Left cardiac atrium (tissue), 4 donors: ENCODE measurements around the gene ING1. TPM values are rescaled to one million over a fixed set of nuclear protein-coding genes. Genes with fewer than 3 reads are reported as not detected.
A peak's percentile ranks its signal among the peaks of the same experiment; 100 is the strongest.
"Not testable (repeated sequence)": the region's sequence is repeated elsewhere in the genome, so short reads cannot be mapped to it uniquely, and the experiment has no call there.

Source experiments
- ATAC-seq, 2 donors: fragments of 200-7000 bp; cut with Tn5 transposase; one replicate each; pipeline ENCODE4 v1.9.1; 2020; ENCODE audit warnings: mild to moderate bottlenecking in 2 of 2, moderate library complexity in 2 of 2
- DNase-seq: peaks from one replicate; pipeline ENCODE4 v3.0.0-alpha.2; 2020
- intact Hi-C, 2 donors: fragments of 100-400 bp; cut with DNase I; formaldehyde crosslinking; loops; one replicate each; pipeline versions ENCODE4 v1.14.1 to v1.15.1; 2022 to 2023
- long read RNA-seq: library from polyadenylated mRNA; unstranded; transcript quantifications from one replicate; pipeline ENCODE4 v2.0.0, GENCODE V29; 2021
- total RNA-seq, 2 donors: library from RNA; stranded (reverse); fragmentation: NEBNext Ultra II Directional; extraction: Animal tissue kit (Norgen Biotek cat#: 25700); gene quantifications; one replicate each; pipeline ENCODE4 v1.2.1, GENCODE V29; 2021
- donor health status: DM: no; HTN: yes; CAD: no.
- donor health status: DM: no; HTN: yes; CAD: no; lungs with severe emphysema.
- donor health status: DM: yes; HTN: yes; CAD: no.
- donor health status: Dilated cardiomyopathy.

The ING1 gene, protein sequence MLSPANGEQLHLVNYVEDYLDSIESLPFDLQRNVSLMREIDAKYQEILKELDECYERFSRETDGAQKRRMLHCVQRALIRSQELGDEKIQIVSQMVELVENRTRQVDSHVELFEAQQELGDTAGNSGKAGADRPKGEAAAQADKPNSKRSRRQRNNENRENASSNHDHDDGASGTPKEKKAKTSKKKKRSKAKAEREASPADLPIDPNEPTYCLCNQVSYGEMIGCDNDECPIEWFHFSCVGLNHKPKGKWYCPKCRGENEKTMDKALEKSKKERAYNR
- 1 to 10 TPM; 6.3 to 7.0 TPM for total RNA-seq
- long read RNA-seq, full-length matches to known transcripts = 4 of 6 reads
- long read RNA-seq, partial matches to known transcripts = 1 of 6 reads
- long read RNA-seq, other reads (novel, unspliced or antisense) = 1 of 6 reads

DNA sequence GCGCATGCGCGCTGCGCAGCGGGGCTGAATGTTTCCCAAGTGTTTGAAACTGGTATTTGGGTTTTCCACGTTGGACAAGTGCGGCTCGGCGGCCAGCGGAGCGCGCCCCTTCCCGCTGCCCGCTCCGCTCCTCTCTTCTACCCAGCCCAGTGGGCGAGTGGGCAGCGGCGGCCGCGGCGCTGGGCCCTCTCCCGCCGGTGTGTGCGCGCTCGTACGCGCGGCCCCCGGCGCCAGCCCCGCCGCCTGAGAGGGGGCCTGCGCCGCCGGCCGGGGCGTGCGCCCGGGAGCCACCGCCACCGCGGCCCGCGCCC is at the start of gene ING1:
ING1 (plus strand) TSS at position 59 of the 311 bp plus-strand sequence. CDS start 450 bp downstream, outside the sequence.
- ATAC-seq (no peak), DNase-seq (no peak)
- intact Hi-C loops = loop anchor here in 1 of 2 donors (2.0 kb wide), 1 partner anchor 201 kb away; the partner anchor contains the start of gene ANKRD10

DNA sequence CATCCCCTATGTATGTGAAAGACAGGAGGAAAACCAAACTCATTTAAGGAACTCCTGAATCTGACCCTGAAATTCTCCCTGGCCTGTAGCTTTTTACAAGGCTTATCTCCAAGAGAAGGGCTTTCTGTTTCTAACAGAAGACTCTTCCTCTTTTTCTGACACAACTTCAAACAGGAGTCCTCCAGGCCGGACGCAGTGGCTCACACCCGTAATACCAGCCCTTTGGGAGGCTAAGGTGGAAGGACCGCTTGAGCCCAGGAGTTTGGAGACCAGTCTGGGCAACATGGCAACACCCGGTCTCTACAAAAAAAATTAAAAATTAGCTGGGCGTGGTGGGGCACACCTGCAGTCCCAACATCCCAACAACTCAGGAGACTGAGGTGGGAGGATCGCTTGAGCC is 49.5 kb upstream of the ING1 start:
- no peak for ATAC-seq
- no peak for DNase-seq
- intact Hi-C loops = no loop called here

DNA sequence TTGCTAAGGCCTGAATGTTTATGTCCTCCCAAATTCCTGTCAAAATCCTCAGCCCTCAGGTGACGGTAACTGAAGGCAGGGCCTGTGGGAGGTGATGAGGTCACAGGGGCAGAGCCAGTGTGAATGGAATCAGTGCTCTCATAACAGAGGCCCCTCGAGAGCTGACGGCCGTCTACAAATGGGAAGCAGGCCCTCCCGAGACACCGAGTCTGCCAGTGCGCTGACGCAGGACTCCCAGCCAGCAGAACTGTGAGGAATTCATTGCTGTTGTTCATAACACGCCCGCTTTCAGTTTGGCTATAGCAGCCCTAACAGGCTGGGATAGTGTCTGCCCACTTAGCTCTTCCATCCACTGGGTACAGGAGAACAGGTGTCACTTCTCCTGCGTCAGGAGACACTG is 48.8 kb upstream of the ING1 start:
- no peak for DNase-seq
- intact Hi-C loops = no loop called here
- no peak for ATAC-seq

DNA sequence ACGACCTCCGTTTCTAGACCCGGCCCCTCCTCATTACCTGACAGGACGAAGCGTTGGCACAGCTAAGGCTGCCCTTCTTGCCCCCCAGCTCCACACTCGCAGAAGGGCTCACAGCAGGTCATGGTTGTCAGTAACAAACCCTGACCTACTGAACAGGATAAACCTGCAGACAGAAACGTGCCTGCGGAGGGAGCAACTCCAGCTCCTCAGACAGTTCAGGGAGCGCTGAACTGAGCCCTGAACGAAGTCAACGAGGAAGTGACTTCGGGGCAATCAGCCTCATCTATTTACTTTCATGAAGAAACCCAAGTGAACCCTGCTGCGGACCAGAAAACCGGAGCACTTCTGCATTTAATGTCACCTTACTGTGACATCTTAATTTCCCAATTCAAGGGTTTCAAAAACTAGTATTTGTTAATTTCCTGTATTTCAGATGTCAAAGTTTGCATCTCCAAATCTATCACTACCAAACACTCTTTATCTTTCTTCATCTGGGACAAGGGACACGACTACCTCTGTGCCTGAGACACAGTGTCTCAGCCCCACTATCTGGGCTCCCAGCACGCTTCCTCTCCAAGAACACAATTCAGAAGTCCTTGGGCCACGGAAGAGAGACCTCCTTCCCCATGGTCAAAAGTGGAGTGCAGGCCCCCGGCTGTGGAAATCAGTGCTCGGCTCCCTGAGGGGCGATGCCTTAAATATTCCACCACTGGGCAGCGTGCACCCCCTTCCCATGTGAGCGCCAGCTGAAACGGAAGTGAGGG is 47.8 kb upstream of the ING1 start:
- DNase-seq (no peak), ATAC-seq (peak; percentile 25 to 38)
- intact Hi-C loops = no loop called here

DNA sequence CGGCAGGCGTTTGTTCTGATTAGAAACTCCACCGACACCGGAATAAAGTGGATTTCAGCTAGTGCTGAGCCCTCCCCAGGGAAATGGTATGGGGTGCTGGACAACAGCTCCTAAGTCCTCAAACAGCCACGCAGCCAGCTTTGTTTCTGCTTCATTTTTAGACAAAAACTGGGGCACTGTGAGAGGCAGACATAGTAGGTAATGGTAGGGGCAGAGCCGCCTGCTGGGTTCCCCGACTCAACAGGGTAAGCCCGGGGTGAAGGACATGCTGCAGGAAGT is 47.3 kb upstream of the ING1 start:
- DNase-seq (no peak), ATAC-seq (no peak)
- intact Hi-C loops = no loop called here

DNA sequence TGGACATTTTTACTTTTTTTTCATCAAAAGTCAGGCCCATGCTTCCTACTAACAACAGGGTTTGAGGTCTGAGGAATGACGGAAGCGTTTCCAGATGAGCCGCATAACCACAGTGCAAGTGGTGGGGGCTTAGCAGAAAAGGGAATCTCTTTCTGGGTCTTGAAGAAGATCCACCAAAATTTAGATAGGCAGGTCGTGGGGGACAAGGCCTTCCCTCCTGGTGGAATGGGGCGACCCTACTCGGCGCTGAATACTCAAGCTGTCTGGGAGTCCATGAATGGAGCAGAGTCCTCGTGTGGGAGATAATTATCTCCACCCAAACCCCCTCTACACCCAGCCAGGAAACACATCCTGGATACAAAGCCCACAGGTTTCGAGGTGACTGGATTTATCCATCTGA is 44.5 kb upstream of the ING1 start:
- no peak for ATAC-seq
- no peak for DNase-seq
- intact Hi-C loops = no loop called here

DNA sequence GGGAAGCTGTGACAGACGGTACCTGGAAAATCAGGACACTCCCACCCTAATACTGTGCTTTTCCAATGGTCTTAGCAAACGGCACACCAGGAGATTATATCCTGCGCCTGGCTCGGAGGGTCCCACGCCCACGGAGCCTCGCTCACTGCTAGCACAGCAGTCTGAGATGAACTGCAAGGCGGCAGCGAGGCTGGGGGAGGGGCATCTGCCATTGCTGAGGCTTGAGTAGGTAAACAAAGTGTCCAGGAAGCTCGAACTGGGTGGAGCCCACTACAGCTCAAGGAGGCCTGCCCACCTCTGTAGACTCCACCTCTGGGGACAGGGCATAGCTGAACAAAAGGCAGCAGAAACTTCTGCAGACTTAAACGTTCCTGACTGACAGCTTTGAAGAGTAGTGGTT is 43.7 kb upstream of the ING1 start:
- DNase-seq, intact Hi-C loops, ATAC-seq: not testable (repeated sequence)

DNA sequence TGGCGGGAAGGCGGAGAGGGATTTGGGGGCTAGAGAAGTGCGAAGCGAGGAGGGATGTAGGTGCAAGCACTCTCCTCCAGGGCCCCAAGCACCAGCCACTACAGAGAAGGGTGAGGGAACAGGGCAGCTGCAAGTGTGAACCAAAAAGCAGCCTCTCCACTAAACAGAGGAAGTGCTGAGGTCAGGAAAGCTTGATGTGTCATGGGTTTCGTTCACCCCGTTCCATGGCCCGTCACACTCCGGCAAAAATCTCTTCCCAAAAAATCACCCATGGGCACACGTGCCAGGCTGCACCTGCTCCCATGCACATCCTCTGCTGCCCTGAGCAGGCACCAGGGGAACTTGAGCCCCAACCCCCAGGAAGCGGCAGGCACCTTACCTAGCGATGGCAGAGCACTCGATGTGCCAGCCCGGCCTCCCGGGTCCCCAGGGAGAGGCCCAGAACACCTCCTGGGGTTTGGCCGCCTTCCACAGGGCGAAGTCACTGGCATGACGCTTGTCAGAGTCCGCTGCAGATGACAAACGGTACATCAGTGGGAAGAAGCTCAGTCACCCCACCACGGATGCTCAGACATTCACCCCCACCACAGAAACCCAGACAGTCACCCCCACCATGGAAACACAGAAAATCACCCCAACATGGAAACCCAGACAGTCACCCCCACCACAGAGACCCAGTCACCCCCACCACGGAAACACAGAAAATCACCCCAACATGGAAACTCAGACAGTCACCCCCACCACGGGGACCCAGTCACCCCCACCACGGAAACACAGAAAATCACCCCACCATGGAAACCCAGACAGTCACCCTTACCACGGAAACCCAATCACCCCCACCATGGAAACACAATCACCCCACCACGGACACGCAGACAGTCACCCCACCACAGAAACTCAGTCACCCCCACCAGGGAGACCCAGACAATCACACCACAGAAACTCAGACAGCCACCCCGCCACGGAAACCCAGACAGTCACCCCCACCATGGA is 36.6 kb upstream of the ING1 start:
- intact Hi-C loops = no loop called here
- ATAC-seq = peak in 1 of 2 donors; percentile 78
- no peak for DNase-seq

DNA sequence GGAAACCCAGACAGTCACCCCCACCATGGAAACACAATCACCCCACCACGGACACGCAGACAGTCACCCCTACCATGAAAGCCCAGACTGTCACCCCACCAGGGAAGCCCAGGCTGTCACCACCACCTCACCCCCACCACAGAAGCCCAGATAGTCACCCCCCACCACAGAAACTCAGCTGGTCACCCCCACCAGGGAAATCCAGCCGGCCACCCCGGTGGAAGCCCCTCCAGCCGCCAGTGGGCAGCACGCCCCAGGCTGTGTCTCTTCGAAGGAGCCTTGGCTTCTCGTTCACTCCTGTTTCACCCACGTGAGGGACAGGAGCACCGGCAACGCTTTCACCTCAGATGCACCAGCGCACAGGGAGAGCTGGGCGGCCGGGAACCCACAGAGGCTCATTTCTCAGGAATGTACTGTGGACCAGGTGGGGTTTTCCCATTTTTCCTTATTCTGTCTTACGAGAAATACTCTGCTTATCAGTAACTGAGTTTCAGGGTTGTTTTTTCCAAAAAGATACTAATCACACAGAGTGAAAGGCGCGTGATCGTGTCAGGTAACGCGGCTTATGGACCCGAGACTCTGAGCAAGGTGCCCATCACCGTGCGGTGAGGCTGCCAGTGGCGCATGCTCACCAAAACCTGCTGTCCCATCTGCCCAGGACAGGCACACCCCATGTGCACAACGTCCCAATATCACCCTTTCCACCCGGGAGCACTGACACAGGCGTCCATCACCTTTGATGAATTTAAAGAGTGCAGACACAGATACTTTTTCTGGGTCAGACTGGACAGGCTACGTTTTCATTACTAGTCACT is 35.6 kb upstream of the ING1 start:
- ATAC-seq (peak in 1 of 2 donors; percentile 38), DNase-seq (no peak)
- intact Hi-C loops = no loop called here

DNA sequence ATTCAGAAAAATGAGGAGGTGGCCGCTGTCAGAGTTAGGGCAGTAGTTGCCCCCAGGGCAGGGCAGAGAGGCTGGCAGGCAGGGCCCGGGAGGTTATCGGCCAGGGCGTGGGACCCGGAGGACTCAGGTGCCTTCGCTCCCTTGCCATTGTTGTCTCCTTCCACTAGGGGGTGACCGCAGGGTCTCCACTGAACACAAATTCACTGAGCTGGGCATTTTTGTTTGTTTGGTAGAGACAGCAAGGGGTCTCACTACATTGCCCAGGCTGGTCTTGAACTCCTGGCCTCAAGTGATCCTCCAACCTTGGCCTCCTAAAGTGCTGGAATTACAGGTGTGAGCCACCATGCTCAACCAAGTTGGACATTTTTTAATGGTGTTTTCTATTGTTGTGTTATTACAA is 32.6 kb upstream of the ING1 start:
- ATAC-seq (peak in 1 of 2 donors; percentile 11), DNase-seq (no peak)
- intact Hi-C loops = no loop called here

DNA sequence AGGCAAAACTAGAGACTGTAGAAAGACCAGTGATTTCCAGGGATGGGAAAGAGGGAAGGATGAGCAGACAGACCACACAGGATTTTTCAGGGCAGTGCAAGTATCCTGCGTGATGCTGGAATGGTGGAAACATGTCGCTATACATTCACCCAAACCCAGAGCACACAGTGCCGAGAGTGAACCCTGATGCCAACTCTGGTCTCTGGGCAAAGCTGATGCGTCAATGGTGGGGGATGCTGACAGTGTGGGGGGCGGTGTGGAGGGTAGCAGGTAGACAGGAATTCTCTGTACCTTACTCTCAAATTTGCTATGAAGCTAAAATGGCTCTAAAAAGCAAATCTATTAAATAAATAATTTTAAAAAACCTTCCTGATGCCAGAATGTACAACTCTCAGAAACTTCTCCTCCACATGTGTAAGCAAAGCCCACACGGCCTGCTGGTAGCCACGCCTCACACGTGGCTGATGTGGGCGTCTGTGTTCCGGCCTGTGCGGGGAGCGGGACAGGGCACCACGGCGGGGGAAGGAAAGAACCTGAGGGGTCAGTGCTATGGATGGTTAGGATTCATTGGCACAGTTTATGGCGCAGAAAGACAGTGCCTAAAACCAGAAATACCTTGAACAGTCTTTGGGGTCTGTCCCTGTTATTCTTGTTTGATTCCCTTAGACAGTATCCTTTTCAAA is 31.5 kb upstream of the ING1 start:
- intact Hi-C loops = no loop called here
- DNase-seq (no peak), ATAC-seq (no peak)

DNA sequence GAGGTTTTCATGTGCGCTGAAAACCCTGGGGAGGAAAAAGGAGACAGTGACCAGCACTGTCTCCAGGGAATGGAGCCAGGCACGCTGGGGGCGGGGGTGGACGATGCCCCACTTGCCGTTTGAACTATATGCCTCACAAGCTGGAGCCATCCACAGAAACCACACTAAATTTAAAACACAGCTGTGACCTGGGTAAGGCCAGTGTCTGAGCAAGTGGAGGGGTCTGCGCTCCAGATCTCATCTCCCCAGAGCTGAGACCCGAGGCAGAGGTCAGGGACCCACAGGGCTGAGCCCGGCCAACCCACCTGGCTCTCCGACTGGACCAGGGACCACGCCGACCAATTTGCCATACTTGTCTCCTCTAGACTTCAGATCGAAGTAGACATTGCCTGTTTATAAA is 30.8 kb upstream of the ING1 start:
- no peak for DNase-seq
- intact Hi-C loops = no loop called here
- no peak for ATAC-seq

DNA sequence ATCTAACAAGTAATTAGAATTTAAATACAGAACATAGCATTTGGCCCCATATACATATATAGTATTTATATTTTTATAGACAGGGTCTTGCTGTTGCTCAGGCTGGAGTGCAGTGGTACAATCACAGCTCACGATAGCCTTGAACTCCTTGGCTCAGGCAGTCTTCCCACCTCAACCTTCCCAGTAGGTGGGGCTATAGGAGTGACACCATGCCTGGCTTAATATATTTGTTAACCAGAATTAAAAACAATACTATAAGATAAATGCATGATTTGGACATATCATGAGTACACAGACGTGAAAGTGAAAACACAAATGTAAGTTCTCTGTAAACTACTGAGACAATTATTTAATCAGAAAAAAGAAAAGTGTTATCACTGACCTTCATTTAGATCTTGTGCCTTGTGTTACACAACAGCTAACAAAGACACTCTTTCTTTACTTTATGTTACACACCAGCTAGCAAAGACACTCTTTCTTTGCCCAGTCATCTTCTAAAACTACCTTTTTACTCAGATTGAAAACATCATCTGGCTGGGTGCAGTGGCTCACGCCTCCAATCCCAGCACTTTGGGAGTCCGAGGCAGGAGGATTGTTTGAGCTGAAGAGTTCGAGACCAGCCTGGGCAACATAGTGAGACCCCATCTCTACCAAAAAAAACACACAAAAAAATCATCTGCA is 30.2 kb upstream of the ING1 start:
- ATAC-seq = peak; percentile 41 to 55
- no peak for DNase-seq
- intact Hi-C loops = no loop called here

DNA sequence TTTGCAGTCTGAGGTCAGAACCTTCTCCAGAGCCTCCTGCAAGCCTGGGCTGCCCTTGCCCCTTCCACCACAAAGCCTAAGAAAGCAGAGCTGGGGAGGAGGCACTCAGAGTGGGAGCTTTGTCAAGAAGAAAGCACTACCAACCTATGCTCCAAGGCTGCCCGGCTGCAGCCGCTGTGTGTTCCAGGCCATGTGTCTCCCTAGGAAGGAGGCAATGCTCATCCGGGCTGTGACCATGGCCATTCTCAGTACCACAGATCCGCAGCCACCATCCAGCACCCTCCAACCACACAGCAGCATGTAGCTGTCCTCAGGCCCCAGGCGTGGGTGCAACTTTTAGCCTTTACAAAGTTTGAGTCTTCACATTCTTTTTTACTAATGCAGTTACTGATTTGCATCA is 29.6 kb upstream of the ING1 start:
- ATAC-seq (peak in 1 of 2 donors; percentile 17), DNase-seq (no peak)
- intact Hi-C loops = no loop called here

DNA sequence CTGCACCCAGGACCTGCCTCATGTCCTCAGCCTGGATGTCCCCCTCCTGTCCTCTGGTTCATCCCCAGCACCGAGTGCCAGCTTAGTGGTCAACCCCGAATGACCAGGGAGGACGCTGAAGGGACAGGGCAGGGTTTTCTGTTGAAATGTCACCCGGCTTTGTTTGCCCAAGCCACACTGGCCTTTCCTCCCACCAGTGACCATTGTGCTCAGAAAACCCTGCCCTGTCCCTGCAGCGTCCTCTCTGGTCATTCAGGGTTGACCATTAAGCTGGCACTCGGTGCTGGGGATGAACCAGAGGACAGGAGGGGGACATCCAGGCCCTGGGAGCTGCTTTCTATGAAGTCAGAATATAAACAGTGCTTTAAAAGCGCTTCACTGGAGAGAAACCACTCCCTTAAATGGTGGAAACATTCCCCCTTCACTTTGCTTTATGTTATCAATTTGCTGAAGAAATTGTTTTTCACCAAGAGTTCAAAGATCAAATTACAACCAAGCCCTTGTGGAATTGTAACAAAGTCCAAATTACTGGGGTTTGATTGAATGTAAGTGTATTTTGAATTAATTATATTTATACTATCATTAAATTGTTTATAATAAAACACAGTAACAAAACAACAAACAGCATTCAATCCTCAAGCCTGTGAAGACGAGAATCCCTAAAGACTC is 29.0 kb upstream of the ING1 start:
- intact Hi-C loops = no loop called here
- ATAC-seq = no peak
- no peak for DNase-seq

DNA sequence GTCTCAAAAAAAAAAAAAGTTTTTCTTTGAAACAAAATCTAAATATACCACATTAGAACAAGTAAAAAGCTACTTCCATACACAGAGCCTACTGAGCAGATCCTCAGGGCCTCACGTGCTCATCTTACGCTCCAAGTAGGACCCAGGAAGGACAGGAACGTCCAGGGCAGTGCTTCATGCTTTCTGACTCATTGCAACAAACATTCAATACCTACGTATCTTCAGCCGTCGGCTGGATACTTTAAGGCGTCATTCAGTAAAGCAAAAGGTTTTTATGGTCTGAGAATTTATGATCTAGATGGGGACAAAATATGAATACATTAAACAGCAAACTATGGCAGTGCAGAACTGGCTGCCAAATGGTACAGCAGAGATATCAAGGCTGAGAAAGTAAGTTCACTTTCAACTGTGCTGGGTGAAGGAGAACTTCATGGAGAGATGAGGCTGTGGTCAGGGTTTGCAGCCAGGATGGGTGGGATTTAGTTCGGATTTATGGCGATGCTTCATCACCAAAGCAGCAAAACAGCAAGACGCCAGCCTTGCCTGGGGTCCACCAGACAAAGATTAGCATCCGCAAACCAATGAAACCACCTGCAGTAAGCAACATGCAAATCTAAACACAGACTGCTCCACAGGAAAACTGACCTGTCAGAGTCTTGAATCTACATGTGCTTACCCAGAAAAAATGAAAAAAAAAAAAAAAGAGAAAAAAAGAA is 28.0 kb upstream of the ING1 start:
- intact Hi-C loops = no loop called here
- DNase-seq (no peak), ATAC-seq (no peak)

DNA sequence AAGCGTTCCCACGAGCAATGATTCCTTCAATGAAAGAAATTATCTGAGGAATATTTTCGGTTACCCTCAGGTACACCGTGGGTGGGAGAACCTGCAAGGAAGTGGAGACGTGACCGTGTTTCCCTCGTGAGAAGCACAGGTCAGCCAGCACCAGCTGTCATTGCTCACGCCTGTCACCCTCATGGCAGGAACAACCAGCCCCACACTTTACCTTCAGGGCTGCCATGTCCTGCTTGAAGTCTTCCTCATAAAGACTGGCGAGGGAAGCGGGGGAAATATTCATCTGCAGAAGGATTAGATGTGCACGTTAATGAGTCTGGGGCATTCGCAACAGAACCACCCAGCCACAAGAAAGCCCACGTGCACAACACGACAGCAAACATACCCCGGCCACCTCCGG is 25.8 kb upstream of the ING1 start:
- intact Hi-C loops = no loop called here
- DNase-seq (no peak), ATAC-seq (no peak)
